ENCODE data around the gene BYSL.

DNA sequence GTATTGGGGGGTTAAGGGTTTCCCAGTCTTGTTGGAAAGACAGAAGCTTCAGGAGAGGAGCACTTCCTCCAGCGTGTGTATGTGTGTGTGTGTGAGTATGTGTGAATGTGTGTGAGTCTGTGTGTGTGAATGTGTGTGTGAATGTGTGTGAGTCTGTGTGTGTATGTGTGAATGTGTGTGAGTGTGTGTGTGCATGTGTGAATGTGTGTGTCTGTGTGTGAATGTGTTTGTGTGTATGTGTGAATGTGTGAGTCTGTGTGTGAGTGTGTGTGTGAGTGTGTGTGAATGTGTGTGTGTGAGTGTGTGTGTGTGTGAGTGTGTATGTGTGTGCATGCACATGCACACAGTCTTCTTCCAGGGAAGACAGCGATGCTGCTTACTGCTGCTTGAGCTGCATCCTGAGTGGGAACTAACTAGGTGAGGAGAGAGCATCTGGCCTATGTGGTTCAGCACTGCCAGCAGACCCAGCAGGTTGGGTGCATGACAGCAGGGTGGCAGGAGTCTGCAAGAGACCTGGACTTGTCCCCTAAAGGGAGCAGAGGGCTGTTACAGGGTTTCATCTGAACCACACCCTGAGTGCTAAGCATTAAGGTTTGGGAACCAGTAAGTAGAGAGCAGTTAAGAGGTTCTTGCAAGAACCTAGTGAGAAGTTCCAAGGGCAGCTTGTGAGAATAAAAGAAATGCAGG, 43.0 kb downstream of the BYSL start:
- TF ChIP-seq, protein P1, sequence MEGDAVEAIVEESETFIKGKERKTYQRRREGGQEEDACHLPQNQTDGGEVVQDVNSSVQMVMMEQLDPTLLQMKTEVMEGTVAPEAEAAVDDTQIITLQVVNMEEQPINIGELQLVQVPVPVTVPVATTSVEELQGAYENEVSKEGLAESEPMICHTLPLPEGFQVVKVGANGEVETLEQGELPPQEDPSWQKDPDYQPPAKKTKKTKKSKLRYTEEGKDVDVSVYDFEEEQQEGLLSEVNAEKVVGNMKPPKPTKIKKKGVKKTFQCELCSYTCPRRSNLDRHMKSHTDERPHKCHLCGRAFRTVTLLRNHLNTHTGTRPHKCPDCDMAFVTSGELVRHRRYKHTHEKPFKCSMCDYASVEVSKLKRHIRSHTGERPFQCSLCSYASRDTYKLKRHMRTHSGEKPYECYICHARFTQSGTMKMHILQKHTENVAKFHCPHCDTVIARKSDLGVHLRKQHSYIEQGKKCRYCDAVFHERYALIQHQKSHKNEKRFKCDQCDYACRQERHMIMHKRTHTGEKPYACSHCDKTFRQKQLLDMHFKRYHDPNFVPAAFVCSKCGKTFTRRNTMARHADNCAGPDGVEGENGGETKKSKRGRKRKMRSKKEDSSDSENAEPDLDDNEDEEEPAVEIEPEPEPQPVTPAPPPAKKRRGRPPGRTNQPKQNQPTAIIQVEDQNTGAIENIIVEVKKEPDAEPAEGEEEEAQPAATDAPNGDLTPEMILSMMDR (conservative IDR thresholded peaks at IDR 0.05) = no peak
- TF ChIP-seq EZH2 (IDR thresholded peaks at IDR 0.05; ENCODE audit: low read depth) = no peak

Data from PC-9 (cell line).